Fibroblast of lung (primary cell): ENCODE measurements around the gene COL6A2. TPM values are rescaled to one million over a fixed set of nuclear protein-coding genes. Genes with fewer than 3 reads are reported as not detected.

Experiments used
- DNase-seq, 2 donors: peaks; one replicate each; pipeline versions ENCODE4 v3.0.0 to v3.0.0-alpha.2; 2010; ENCODE audit warnings: low read depth in 2 of 2
- H2AFZ ChIP-seq: 2 replicates; pipeline ENCODE4 v1.5.1; 2012; ENCODE audit warnings: low read length, control low read depth, inconsistent platforms
- H3K27ac ChIP-seq: 2 replicates; pipeline ENCODE4 v1.5.1; 2011; ENCODE audit warnings: low read length, control low read depth; ENCODE audit not compliant: insufficient read depth
- H3K27me3 ChIP-seq: 2 replicates; pipeline ENCODE4 v1.5.1; 2011; ENCODE audit warnings: mild to moderate bottlenecking, low read length; ENCODE audit not compliant: control insufficient read depth, insufficient read depth
- H3K36me3 ChIP-seq: 2 replicates; pipeline ENCODE4 v1.5.1; 2011; ENCODE audit warnings: low read length; ENCODE audit not compliant: control insufficient read depth, insufficient read depth
- H3K4me1 ChIP-seq: 2 replicates; pipeline ENCODE4 v1.5.1; 2011; ENCODE audit warnings: low read length; ENCODE audit not compliant: control insufficient read depth, insufficient read depth; ENCODE audit errors: extremely low read depth
- H3K4me2 ChIP-seq: 2 replicates; pipeline ENCODE4 v1.5.1; 2011; ENCODE audit warnings: low read length, control low read depth; ENCODE audit not compliant: insufficient read depth; ENCODE audit errors: extremely low read depth
- H3K4me3 ChIP-seq, 4 experiments: fragments of 200-600 bp in 1 of 4; sonication (generic) in 1 of 4; replicated peaks in 1 of 4; 2 replicates each; pipeline ENCODE4 v1.5.1; 2011 to 2016; ENCODE audit warnings: low read length in 4 of 4, low read depth in 3 of 4, mild to moderate bottlenecking in 3 of 4, control low read depth in 2 of 4, inconsistent platforms in 1 of 4, mixed read lengths in 1 of 4; ENCODE audit not compliant: insufficient read depth in 1 of 4; ENCODE audit errors: control extremely low read depth in 1 of 4
- H3K79me2 ChIP-seq: 2 replicates; pipeline ENCODE4 v1.5.1; 2012; ENCODE audit warnings: mild to moderate bottlenecking, low read length, inconsistent platforms; ENCODE audit not compliant: control insufficient read depth, insufficient read depth
- H3K9ac ChIP-seq: 2 replicates; pipeline ENCODE4 v1.5.1; 2011; ENCODE audit warnings: mild to moderate bottlenecking, low read length, control low read depth; ENCODE audit not compliant: insufficient read depth
- H3K9me3 ChIP-seq: 2 replicates; pipeline ENCODE4 v1.5.1; 2012; ENCODE audit warnings: low read depth, low read length; ENCODE audit not compliant: control insufficient read depth, insufficient read depth
- H4K20me1 ChIP-seq: 2 replicates; pipeline ENCODE4 v1.5.1; 2011; ENCODE audit warnings: low read length; ENCODE audit not compliant: control insufficient read depth, insufficient read depth; ENCODE audit errors: extremely low read depth
- CTCF ChIP-seq, 2 donors: IDR thresholded peaks in 1 of 2; conservative IDR thresholded peaks in 1 of 2; 1 replicate in 1 of 2; 2 replicates in 1 of 2; pipeline ENCODE4 v1.5.1; 2011 to 2012; ENCODE audit warnings: low read length in 2 of 2, control low read depth in 1 of 2, inconsistent platforms in 1 of 2, low read depth in 1 of 2, mild to moderate bottlenecking in 1 of 2
- EZH2 ChIP-seq: IDR thresholded peaks from 2 replicates; pipeline ENCODE4 v1.5.1; 2012; ENCODE audit warnings: low read length, control low read depth, mild to moderate bottlenecking; ENCODE audit errors: missing control alignments
- polyA plus RNA-seq, 2 donors: library from polyadenylated mRNA; depleted of rRNA in 1 of 2; stranded (reverse) in 1 of 2; unstranded in 1 of 2; fragments of >200 nt; gene quantifications; 2 replicates each; pipeline ENCODE4 v1.2.1, GENCODE V29; 2011 to 2012; ENCODE audit warnings: missing spikeins in 1 of 2
- total RNA-seq: library from RNA; depleted of rRNA; stranded (reverse); fragments of >200 nt; gene quantifications from 2 replicates; pipeline ENCODE4 v1.2.1, GENCODE V29; 2014

The COL6A2 gene
- total and polyA plus RNA-seq, 2 donors (not counting 1 experiment from before 2014, with no cell fraction given), result 702 to 782 TPM

DNA sequence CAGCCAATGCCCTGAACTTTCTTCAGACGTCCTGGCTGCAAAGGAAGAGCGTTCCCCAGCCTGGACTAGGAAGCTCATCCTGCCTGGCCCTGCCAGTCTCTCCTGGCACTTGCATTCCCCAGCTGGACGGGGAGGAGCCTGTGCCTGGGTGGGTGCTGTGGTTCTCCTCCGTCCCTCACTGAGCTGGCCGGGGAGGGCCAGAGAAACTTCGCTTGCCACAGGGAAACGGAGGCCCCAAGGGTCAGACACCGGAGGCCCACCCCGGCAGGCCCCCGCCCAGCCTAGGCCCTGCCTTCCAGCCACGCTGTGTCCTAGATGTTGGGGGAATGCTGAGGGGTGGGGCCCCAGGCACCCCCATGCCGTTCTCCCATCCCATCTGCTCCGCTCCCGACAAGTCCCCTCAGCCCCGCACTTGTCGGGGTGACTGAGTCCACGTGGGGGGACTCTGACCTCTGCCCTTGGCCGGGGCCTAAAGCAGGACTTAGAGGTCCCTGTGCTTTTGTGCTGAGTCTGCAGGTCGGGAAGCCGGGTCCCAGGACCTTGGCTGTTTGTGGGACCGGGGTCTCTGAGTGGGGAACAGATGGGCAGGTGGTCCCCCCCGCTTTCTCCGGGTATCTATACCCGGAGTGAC, 52.7 kb downstream of the COL6A2 start:
- Histone ChIP-seq H3K79me2 (no peaks in the 10 kb centered on the region), H3K27me3 (no peaks in the 10 kb centered on the region), H3K4me3 (no peak overlapping the region), H3K4me2 (no peak overlapping the region), H3K27ac (no peak overlapping the region), H4K20me1 (no peaks in the 10 kb centered on the region), H2AFZ (no peak overlapping the region), H3K9me3 (no peaks in the 10 kb centered on the region), H3K9ac (no peak overlapping the region), H3K4me1 (peaks cover 2% of the 10 kb centered on the region), H3K36me3 (no peaks in the 10 kb centered on the region)
- no peak for TF ChIP-seq CTCF (conservative IDR thresholded peaks at IDR 0.05 in 1 of 2, IDR thresholded peaks at IDR 0.05 in 1 of 2; ENCODE audit: low read depth in 1 of 2, low read length in 2 of 2)
- no peak for TF ChIP-seq EZH2
- no peak for DNase-seq

GRCh38 chr21:46151261-46151988, 53.5 kb downstream of the COL6A2 start:
- Histone ChIP-seq H3K36me3 (no peaks in the 10 kb centered on the region), H3K79me2 (no peaks in the 10 kb centered on the region), H4K20me1 (no peaks in the 10 kb centered on the region), H3K9ac (no peak overlapping the region), H3K4me1 (peaks cover 2% of the 10 kb centered on the region), H3K4me3 (no peak overlapping the region), H3K9me3 (no peaks in the 10 kb centered on the region), H3K27me3 (no peaks in the 10 kb centered on the region), H3K4me2 (no peak overlapping the region), H3K27ac (no peak overlapping the region), H2AFZ (no peak overlapping the region)
- TF ChIP-seq EZH2 (no peak), CTCF (conservative IDR thresholded peaks at IDR 0.05 in 1 of 2, IDR thresholded peaks at IDR 0.05 in 1 of 2; ENCODE audit: low read depth in 1 of 2, low read length in 2 of 2) (no peak)
- DNase-seq, result no peak

DNA sequence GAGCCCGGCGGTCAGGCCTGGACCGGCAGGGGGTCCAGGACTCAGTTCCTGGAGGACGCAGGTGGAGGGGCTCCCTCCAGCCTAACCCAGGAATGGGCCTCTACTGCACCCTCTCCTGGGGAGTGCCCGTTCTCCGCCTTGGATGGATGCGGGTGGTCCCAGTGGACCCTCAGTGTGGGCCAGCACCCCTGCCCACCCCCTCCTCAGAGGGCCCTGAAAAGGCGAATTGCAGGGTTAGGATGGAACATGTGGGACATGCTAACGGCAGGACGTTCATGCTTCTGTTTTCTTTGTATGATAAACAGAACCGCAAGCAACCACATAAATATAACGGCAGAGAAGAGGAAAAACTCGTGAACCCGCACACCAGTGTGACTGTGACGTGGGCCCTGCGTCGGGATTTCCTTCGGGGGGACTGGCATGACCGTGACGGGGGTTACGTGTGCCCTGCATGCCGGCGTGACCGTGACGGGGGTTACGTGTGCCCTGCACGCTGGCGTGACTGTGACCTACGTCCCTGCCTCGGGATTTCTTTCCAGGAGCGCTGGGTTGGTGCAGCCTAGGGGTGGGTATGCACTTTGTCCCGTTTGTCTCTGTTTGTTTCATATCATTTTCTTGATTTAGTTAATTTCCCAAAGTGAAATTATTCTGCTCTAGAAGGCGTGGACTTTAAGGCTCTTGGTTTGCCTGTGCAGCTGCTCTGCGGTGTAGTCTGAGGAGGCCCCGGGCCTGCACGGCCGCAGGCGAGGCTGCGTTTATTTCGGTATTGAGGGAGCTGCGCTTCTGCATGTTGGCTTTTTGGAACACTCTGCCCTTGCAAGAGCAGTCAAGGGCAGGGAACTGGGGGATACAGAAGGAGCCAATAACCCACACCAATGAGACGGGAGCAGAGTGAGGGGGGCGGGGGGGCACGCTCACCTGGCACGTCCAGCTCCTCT, 54.3 kb downstream of the COL6A2 start:
- no peak overlapping the region for H3K4me2 ChIP-seq
- H3K27ac ChIP-seq, result no peak overlapping the region
- H3K27me3 ChIP-seq, result no peaks in the 10 kb centered on the region
- no peak for TF ChIP-seq EZH2
- no peak for TF ChIP-seq CTCF (conservative IDR thresholded peaks at IDR 0.05 in 1 of 2, IDR thresholded peaks at IDR 0.05 in 1 of 2; ENCODE audit: low read depth in 1 of 2, low read length in 2 of 2)
- no peak overlapping the region for H3K9ac ChIP-seq
- DNase-seq, result no peak
- no peak overlapping the region for H2AFZ ChIP-seq
- H4K20me1 ChIP-seq, result no peaks in the 10 kb centered on the region
- H3K36me3 ChIP-seq, result no peaks in the 10 kb centered on the region
- no peaks in the 10 kb centered on the region for H3K79me2 ChIP-seq
- no peak overlapping the region for H3K4me3 ChIP-seq
- H3K9me3 ChIP-seq, result no peaks in the 10 kb centered on the region
- peaks cover 2% of the 10 kb centered on the region for H3K4me1 ChIP-seq
